Measurements from ENCODE around the gene DNAH10. TPM values are rescaled to one million over a fixed set of nuclear protein-coding genes. Genes with fewer than 3 reads are reported as not detected.

Gene DNAH10
- total and polyA plus RNA-seq, 12 donors = 0.06 to 1.5 (median 0.28) TPM

- Histone ChIP-seq H3K27me3 (no peaks in the 10 kb centered on the region), H3K4me3 (no peak overlapping the region), H3K4me1 (replicated peaks in 1 of 2) (no peaks in the 10 kb centered on the region), H3K9me3 (replicated peaks in 1 of 3) (no peaks in the 10 kb centered on the region), H3K36me3 (replicated peaks in 1 of 2) (no peaks in the 10 kb centered on the region), H3K27ac (no peak overlapping the region)
- TF ChIP-seq POLR2A (IDR thresholded peaks at IDR 0.05) (no peak), CTCF (IDR thresholded peaks at IDR 0.05) (no peak)
- WGBS, 4 donors = 72 to 77% (median 74%) methylated on average over 3 of the region's 3 CpGs
- no peak for DNase-seq
- intact Hi-C loops (cut with DNase I) = no loop called here
These were observed 157.9 kb downstream of the DNAH10 start for GRCh38 chr12:123919980-123920360.

GRCh38 chr12:123923038-123923437 is 160.9 kb downstream of the DNAH10 start:
- no peak for TF ChIP-seq CTCF (IDR thresholded peaks at IDR 0.05)
- TF ChIP-seq POLR2A (IDR thresholded peaks at IDR 0.05) = no peak
- Histone ChIP-seq H3K36me3 (replicated peaks in 1 of 2) (no peaks in the 10 kb centered on the region), H3K27me3 (no peaks in the 10 kb centered on the region), H3K4me1 (replicated peaks in 1 of 2) (no peaks in the 10 kb centered on the region), H3K4me3 (no peak overlapping the region), H3K9me3 (replicated peaks in 1 of 3) (no peaks in the 10 kb centered on the region), H3K27ac (no peak overlapping the region)
- no peak for DNase-seq
- intact Hi-C loops (cut with DNase I) = no loop called here
- 82 to 95% (median 84%) methylated on average over 2 of the region's 2 CpGs for WGBS, 4 donors

- Histone ChIP-seq H3K27ac (no peak overlapping the region), H3K27me3 (no peaks in the 10 kb centered on the region), H3K4me1 (replicated peaks in 1 of 2) (no peaks in the 10 kb centered on the region), H3K9me3 (replicated peaks in 1 of 3) (no peaks in the 10 kb centered on the region), H3K36me3 (replicated peaks in 1 of 2) (no peaks in the 10 kb centered on the region), H3K4me3 (no peak overlapping the region)
- TF ChIP-seq CTCF (IDR thresholded peaks at IDR 0.05) (no peak), POLR2A (IDR thresholded peaks at IDR 0.05) (no peak)
- no peak for DNase-seq
- intact Hi-C loops (cut with DNase I) = no loop called here
- 64 to 69% (median 68%) methylated on average over 7 of the region's 7 CpGs for WGBS, 4 donors
These were observed 161.8 kb downstream of the DNAH10 start for GRCh38 chr12:123923927-123924326.

GRCh38 chr12:123924539-123924938 is 162.4 kb downstream of the DNAH10 start:
- Histone ChIP-seq H3K27me3 (no peaks in the 10 kb centered on the region), H3K36me3 (replicated peaks in 1 of 2) (no peaks in the 10 kb centered on the region), H3K4me1 (replicated peaks in 1 of 2) (no peaks in the 10 kb centered on the region), H3K27ac (no peak overlapping the region), H3K4me3 (no peak overlapping the region), H3K9me3 (replicated peaks in 1 of 3) (no peaks in the 10 kb centered on the region)
- TF ChIP-seq POLR2A (IDR thresholded peaks at IDR 0.05) = no peak
- TF ChIP-seq CTCF (IDR thresholded peaks at IDR 0.05) = no peak
- DNase-seq = no peak
- WGBS, 4 donors = 85 to 92% (median 88%) methylated on average over 4 of the region's 4 CpGs
- intact Hi-C loops (cut with DNase I) = no loop called here

All from adrenal gland (tissue), 12 donors.